Measurements from ENCODE around the gene YARS1. TPM values are rescaled to one million over a fixed set of nuclear protein-coding genes. Genes with fewer than 3 reads are reported as not detected.
A peak's percentile ranks its signal among the peaks of the same experiment; 100 is the strongest.

The YARS1 gene
- total RNA-seq, 1 donor, result 199 TPM

- H3K36me3 ChIP-seq (ENCODE audit: insufficient read depth, low read length), result peaks cover 9% of the 10 kb centered on the region
- no peak for DNase-seq (ENCODE audit: insufficient read length, low spot score, missing footprints)
- peaks cover 90% of the 10 kb centered on the region for H3K79me2 ChIP-seq (ENCODE audit: insufficient read depth, low read length)
- peaks cover 17% of the 10 kb centered on the region for H3K4me1 ChIP-seq (ENCODE audit: insufficient read depth, low read length)
- H3K9me3 ChIP-seq (ENCODE audit: low read depth, low read length), result no peaks in the 10 kb centered on the region
- peak overlapping the region; percentile 92 for H3K4me3 ChIP-seq (ENCODE audit: insufficient read depth, low read length)
- no peak overlapping the region for H2AFZ ChIP-seq (ENCODE audit: low read length)
- H3K4me2 ChIP-seq (ENCODE audit: insufficient read depth, low read length), result peak overlapping the region; percentile 92
- no peaks in the 10 kb centered on the region for H3K27me3 ChIP-seq (ENCODE audit: insufficient read depth, low read length)
- peak overlapping the region; percentile 61 for H3K27ac ChIP-seq (ENCODE audit: low read depth, low read length)
- peaks cover 10% of the 10 kb centered on the region for H4K20me1 ChIP-seq (ENCODE audit: insufficient read depth, low read length)
- TF ChIP-seq, protein P1, sequence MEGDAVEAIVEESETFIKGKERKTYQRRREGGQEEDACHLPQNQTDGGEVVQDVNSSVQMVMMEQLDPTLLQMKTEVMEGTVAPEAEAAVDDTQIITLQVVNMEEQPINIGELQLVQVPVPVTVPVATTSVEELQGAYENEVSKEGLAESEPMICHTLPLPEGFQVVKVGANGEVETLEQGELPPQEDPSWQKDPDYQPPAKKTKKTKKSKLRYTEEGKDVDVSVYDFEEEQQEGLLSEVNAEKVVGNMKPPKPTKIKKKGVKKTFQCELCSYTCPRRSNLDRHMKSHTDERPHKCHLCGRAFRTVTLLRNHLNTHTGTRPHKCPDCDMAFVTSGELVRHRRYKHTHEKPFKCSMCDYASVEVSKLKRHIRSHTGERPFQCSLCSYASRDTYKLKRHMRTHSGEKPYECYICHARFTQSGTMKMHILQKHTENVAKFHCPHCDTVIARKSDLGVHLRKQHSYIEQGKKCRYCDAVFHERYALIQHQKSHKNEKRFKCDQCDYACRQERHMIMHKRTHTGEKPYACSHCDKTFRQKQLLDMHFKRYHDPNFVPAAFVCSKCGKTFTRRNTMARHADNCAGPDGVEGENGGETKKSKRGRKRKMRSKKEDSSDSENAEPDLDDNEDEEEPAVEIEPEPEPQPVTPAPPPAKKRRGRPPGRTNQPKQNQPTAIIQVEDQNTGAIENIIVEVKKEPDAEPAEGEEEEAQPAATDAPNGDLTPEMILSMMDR (IDR thresholded peaks at IDR 0.05; ENCODE audit: extremely low read depth, low read depth, low read length), result no peak
Measured at GRCh38 chr1:32818804-32819541, 1.8 kb upstream of the YARS1 start.

GRCh38 chr1:32817815-32818786 is 943 bp upstream of the YARS1 start:
- TF ChIP-seq, protein P1 (IDR thresholded peaks at IDR 0.05; ENCODE audit: extremely low read depth, low read depth, low read length), result no peak
- H3K4me3 ChIP-seq (ENCODE audit: insufficient read depth, low read length), result peak overlapping the region; percentile 92
- peaks cover 13% of the 10 kb centered on the region for H4K20me1 ChIP-seq (ENCODE audit: insufficient read depth, low read length)
- no peaks in the 10 kb centered on the region for H3K9me3 ChIP-seq (ENCODE audit: low read depth, low read length)
- peak overlapping the region; percentile 94 for H2AFZ ChIP-seq (ENCODE audit: low read length)
- H3K27me3 ChIP-seq (ENCODE audit: insufficient read depth, low read length), result no peaks in the 10 kb centered on the region
- H3K4me1 ChIP-seq (ENCODE audit: insufficient read depth, low read length), result peaks cover 18% of the 10 kb centered on the region
- H3K27ac ChIP-seq (ENCODE audit: low read depth, low read length), result peak overlapping the region; percentile 61
- peak; percentile 88 for DNase-seq (ENCODE audit: insufficient read length, low spot score, missing footprints)
- peak overlapping the region; percentile 92 for H3K4me2 ChIP-seq (ENCODE audit: insufficient read depth, low read length)
- peaks cover 94% of the 10 kb centered on the region for H3K79me2 ChIP-seq (ENCODE audit: insufficient read depth, low read length)
- peaks cover 9% of the 10 kb centered on the region for H3K36me3 ChIP-seq (ENCODE audit: insufficient read depth, low read length)

DNA sequence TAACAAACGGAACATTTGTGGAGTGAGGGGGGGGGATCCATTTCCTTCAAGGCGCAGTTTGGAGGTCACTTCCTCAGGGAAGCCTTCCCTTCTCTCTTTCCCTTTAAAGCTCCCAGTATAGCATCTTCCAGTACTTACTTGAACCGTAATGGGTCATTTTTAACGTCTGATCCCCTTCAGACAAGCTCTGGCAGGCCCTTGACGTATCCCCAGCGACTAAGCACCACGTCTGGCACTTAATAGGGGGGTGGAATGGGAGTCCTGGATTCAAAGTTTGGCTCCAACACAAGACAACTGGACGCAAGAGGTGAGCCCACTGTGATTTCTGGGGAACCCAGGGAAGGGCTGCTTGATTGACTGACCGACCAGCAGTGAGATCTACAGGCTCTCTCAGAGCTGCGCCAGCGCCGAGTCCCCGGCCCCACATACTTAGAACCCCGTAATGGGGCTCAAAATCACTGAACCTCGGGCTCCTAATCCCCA is 441 bp downstream of the YARS1 start:
- peak; percentile 74 for DNase-seq (ENCODE audit: insufficient read length, low spot score, missing footprints)
- Histone ChIP-seq H3K4me3 (ENCODE audit: insufficient read depth, low read length) (peak overlapping the region; percentile 92), H2AFZ (ENCODE audit: low read length) (peak overlapping the region; percentile 80)

More for the DNA sequence above, 441 bp downstream of the YARS1 start:
- Histone ChIP-seq H3K4me2 (ENCODE audit: insufficient read depth, low read length) (peak overlapping the region; percentile 91), H3K27ac (ENCODE audit: low read depth, low read length) (peak overlapping the region; percentile 93), H3K4me1 (ENCODE audit: insufficient read depth, low read length) (peaks cover 18% of the 10 kb centered on the region), H3K36me3 (ENCODE audit: insufficient read depth, low read length) (peaks cover 11% of the 10 kb centered on the region), H3K79me2 (ENCODE audit: insufficient read depth, low read length) (peaks cover 98% of the 10 kb centered on the region), H4K20me1 (ENCODE audit: insufficient read depth, low read length) (peaks cover 13% of the 10 kb centered on the region), H3K27me3 (ENCODE audit: insufficient read depth, low read length) (no peaks in the 10 kb centered on the region), H3K9me3 (ENCODE audit: low read depth, low read length) (no peaks in the 10 kb centered on the region)
- TF ChIP-seq, protein P1 (IDR thresholded peaks at IDR 0.05; ENCODE audit: extremely low read depth, low read depth, low read length), result no peak

All from osteoblast (primary cell).